Right atrium auricular region (tissue), 2 donors: ENCODE data around the gene FHAD1. TPM values are rescaled to one million over a fixed set of nuclear protein-coding genes. Genes with fewer than 3 reads are reported as not detected.

Source experiments
- DNase-seq: peaks from one replicate; pipeline ENCODE4 v3.0.0-alpha.2; 2019; ENCODE audit warnings: low spot score
- H3K27ac ChIP-seq, 2 donors: fragments of 200-600 bp; sonication (generic); 1 replicate in 1 of 2; 2 replicates in 1 of 2; pipeline ENCODE4 v1.5.1; 2016 to 2019
- H3K27me3 ChIP-seq, 2 donors: fragments of 200-600 bp; sonication (generic); one replicate each; pipeline versions ENCODE4 v1.5.1 to v1.6.0; 2017 to 2019
- H3K36me3 ChIP-seq: fragments of 200-600 bp; sonication (generic); one replicate; pipeline ENCODE4 v1.5.1; 2016
- H3K4me1 ChIP-seq, 2 donors: fragments of 200-600 bp; sonication (generic); one replicate each; pipeline versions ENCODE4 v1.5.1 to v1.6.0; 2017 to 2019
- H3K4me3 ChIP-seq, 2 donors: fragments of 200-600 bp; sonication (generic); 1 replicate in 1 of 2; 2 replicates in 1 of 2; pipeline ENCODE4 v1.5.1; 2017 to 2019; ENCODE audit warnings: mild to moderate bottlenecking in 1 of 2, moderate library complexity in 1 of 2
- H3K9me3 ChIP-seq, 2 donors: fragments of 200-600 bp; sonication (generic); one replicate each; pipeline ENCODE4 v1.5.1; 2019
- total RNA-seq, 2 donors: library from RNA; depleted of rRNA; stranded (reverse); fragments of >200 nt; gene quantifications; one replicate each; pipeline ENCODE4 v1.1.0, GENCODE V29; 2016
- TF ChIP-seq, protein P1 (sequence below), 2 donors: fragments of 200-600 bp; sonication (generic); IDR thresholded peaks; one replicate each; pipeline ENCODE4 v1.5.1; 2019; ENCODE audit warnings: antibody characterized with exemption in 2 of 2

The FHAD1 gene
- total RNA-seq, 2 donors from 2014 or later, result not detected

DNA sequence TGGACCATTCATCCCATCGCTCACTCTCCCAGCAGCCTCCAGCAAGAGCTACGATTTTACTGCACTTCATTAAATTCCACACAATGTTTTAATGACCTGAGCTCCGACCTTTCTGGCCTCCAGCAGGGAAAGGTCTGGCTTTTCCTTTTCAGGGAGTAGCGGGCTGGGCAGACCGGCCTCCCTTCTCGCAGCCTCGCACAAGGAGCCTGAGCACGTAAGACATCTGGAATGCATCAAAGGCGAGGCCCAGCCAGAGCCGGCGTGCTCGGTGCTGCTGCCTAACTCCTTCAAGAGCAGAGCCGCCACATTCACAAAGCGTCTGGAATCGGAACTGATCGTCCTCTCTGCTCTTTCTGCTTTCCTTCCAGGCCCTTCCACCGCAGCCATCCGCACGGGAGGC lies 32.5 kb upstream of the FHAD1 start:
- H3K4me3 ChIP-seq, result no peak overlapping the region
- no peaks in the 10 kb centered on the region for H3K27me3 ChIP-seq
- TF ChIP-seq, protein P1, sequence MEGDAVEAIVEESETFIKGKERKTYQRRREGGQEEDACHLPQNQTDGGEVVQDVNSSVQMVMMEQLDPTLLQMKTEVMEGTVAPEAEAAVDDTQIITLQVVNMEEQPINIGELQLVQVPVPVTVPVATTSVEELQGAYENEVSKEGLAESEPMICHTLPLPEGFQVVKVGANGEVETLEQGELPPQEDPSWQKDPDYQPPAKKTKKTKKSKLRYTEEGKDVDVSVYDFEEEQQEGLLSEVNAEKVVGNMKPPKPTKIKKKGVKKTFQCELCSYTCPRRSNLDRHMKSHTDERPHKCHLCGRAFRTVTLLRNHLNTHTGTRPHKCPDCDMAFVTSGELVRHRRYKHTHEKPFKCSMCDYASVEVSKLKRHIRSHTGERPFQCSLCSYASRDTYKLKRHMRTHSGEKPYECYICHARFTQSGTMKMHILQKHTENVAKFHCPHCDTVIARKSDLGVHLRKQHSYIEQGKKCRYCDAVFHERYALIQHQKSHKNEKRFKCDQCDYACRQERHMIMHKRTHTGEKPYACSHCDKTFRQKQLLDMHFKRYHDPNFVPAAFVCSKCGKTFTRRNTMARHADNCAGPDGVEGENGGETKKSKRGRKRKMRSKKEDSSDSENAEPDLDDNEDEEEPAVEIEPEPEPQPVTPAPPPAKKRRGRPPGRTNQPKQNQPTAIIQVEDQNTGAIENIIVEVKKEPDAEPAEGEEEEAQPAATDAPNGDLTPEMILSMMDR (IDR thresholded peaks at IDR 0.05), result no peak
- no peak overlapping the region for H3K27ac ChIP-seq
- H3K36me3 ChIP-seq, result no peaks in the 10 kb centered on the region
- no peaks in the 10 kb centered on the region for H3K9me3 ChIP-seq
- no peak for DNase-seq
- H3K4me1 ChIP-seq, result peaks cover 0 to 25% of the 10 kb centered on the region in 2 donors

DNA sequence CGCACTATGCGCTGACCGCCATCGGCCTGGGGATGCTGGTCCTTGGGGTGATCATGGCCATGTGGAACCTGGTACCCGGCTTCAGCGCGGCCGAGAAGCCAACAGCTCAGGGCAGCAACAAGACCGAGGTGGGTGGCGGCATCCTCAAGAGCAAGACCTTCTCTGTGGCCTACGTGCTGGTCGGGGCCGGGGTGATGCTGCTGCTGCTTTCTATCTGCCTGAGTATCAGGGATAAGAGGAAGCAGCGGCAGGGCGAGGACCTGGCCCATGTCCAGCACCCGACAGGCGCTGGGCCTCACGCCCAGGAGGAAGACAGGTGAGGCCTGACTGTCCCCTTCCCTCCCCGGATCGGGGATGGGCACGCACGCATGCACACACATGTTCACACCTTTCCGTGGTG lies 31.9 kb upstream of the FHAD1 start:
- peaks cover 0 to 19% of the 10 kb centered on the region in 2 donors for H3K4me1 ChIP-seq
- no peak overlapping the region for H3K27ac ChIP-seq
- H3K4me3 ChIP-seq, result no peak overlapping the region
- H3K27me3 ChIP-seq, result no peaks in the 10 kb centered on the region
- H3K9me3 ChIP-seq, result no peaks in the 10 kb centered on the region
- TF ChIP-seq, protein P1 (IDR thresholded peaks at IDR 0.05), result no peak
- no peak for DNase-seq
- no peaks in the 10 kb centered on the region for H3K36me3 ChIP-seq

DNA sequence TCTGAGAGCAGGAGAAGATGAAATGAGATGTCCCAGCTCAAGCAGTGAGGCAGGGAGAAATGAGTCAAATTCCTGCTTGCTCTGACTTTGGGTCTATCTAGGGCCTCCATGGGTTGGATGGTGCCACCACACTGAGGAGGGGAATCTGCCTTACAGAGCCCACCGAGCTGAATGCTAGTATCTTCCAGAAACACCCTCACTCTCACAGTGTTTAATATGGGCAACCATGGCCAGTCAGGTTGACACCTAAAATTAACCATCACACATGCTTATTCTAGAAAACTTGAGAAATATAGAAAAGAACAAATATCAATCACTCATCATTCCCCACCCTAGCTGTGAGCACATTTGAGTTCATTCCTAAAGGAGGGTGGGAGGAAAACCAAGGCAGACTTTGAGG lies 29.4 kb upstream of the FHAD1 start:
- Histone ChIP-seq H3K4me3 (no peak overlapping the region), H3K9me3 (no peaks in the 10 kb centered on the region), H3K4me1 (peaks cover 0 to 14% of the 10 kb centered on the region in 2 donors), H3K27me3 (no peaks in the 10 kb centered on the region), H3K36me3 (no peaks in the 10 kb centered on the region), H3K27ac (no peak overlapping the region)
- no peak for DNase-seq
- TF ChIP-seq, protein P1 (IDR thresholded peaks at IDR 0.05), result no peak

DNA sequence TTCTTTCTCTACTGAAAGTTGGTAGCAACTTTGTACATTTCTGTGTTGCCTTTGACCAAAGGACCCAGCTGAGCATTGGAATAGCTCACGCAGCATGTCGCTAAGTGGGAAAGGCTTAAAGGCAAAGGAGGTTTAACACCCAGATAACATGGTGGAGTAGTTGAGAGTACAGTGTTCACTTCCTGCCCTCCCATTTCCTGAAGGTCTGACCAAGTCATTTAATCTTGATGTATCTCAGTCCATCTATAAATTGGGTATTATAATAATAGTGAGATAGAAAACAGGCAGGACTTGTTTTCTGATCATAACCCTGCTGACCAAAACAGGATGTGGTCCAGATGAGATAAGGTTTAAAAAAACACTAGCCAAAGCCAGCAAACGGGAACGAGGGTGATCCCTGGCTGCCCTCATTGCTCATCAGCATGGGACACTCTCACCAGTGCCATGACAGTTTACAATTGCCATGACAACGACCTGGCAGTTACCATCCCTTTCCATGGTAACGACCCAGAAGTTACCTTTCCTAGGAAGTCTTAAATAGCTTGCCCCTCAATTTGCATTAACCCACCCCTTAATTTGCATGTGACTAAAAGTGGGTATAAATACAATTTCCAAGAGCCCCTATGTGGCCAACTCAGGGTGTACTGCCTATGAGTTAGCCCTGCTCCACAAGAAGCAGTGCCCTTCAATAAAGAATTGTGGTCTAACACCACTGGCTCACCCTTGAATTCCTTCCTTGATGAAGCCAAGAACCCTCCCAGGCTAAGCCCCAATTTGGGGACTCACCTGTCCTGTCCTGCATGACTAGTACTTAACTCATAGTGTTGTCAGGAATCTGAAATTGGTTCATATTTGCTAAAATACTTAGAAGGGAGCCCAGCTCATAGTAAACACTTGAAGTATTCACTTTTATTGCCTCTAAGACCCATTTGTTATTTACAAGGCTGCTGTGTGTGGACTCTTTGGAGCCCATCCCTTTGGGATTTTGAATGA lies 28.4 kb upstream of the FHAD1 start:
- Histone ChIP-seq H3K36me3 (no peaks in the 10 kb centered on the region), H3K27me3 (no peaks in the 10 kb centered on the region), H3K4me3 (no peak overlapping the region), H3K9me3 (no peaks in the 10 kb centered on the region), H3K27ac (no peak overlapping the region), H3K4me1 (peaks cover 0 to 9% of the 10 kb centered on the region in 2 donors)
- no peak for DNase-seq
- TF ChIP-seq, protein P1 (IDR thresholded peaks at IDR 0.05), result no peak

DNA sequence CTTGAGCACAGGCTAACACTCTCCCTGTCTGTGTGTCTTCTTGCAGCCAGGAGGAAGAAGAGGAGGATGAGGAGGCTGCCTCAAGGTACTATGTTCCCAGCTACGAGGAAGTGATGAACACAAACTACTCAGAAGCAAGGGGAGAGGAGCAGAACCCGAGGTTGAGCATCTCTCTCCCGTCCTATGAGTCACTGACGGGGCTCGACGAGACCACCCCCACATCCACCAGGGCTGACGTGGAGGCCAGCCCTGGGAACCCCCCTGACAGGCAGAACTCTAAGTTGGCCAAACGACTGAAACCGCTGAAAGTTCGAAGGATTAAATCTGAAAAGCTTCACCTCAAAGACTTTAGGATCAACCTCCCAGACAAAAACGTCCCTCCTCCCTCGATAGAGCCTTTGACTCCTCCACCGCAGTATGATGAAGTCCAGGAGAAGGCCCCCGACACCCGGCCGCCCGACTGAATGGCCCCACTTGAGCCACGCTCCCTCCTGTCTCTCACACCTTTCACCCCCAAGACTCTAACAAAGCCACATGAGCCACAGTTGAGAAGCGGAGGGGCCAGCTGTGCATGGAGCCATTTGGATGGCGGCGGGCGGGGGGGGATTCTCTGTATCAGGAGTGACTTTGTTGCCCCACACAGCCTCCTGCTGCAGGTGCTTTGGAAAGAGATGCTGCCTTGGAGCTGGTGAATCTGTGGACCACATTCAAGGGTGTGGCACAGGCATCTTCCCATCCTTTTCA lies 27.6 kb upstream of the FHAD1 start:
- Histone ChIP-seq H3K4me3 (no peak overlapping the region), H3K9me3 (no peaks in the 10 kb centered on the region), H3K27me3 (no peaks in the 10 kb centered on the region), H3K27ac (no peak overlapping the region), H3K36me3 (no peaks in the 10 kb centered on the region), H3K4me1 (peaks cover 0 to 9% of the 10 kb centered on the region in 2 donors)
- no peak for DNase-seq
- TF ChIP-seq, protein P1 (IDR thresholded peaks at IDR 0.05), result no peak
